Femur (tissue), 1 donor: Measurements from ENCODE around the gene AKR1B1.
"Not testable (repeated sequence)": the region's sequence is repeated elsewhere in the genome, so short reads cannot be mapped to it uniquely, and the experiment has no call there.

Experiments
- DNase-seq: peaks from one replicate; pipeline ENCODE4 v3.0.0-alpha.2; 2017

Gene AKR1B1

DNA sequence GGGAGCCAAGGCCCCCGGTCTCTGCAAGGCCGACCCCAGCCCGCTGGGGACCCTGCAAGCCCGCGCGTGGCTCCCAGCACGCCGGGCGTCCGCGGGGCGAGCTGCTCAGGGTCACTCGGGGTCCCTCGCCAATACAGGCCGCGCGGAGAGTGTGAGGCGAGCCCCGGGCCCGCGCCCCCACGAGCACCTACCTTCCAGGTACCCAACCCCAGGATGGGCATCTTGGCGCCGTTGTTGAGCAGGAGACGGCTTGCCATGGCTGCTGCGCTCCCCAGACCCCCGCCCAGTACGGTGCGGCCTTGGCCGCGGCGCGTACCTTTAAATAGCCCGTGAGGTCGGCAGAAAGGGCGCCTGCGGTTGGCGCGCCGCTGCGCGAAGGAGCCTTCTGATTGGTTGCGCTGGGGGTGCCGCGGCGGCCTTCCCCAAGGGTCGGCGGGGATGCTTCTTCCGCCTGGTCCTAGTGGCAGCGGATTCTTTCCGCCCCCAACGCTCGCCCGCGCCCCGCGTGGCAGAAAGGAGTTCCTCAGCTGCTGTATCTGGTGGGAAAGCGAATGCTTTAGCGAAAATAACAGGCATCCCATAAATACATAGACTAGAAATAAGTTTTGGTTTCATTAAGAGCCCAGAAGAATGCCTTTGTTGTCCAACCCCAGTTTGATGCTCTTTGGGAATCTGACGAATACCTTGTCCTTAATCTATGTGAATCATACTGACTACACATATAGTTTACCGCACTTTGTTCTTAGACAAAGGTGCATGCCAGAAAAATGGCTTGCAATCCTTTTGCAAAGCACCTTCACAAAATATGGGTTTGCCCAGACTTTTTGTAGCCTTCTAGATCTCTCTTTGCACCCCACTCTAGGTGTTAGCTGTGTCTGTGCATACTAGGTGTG is at the start of gene AKR1B1:
AKR1B1 (minus strand) TSS at position 295 of the 893 bp plus-strand sequence; CDS start at position 257, 38 bp downstream.
- DNase-seq = peak; percentile 95

DNA sequence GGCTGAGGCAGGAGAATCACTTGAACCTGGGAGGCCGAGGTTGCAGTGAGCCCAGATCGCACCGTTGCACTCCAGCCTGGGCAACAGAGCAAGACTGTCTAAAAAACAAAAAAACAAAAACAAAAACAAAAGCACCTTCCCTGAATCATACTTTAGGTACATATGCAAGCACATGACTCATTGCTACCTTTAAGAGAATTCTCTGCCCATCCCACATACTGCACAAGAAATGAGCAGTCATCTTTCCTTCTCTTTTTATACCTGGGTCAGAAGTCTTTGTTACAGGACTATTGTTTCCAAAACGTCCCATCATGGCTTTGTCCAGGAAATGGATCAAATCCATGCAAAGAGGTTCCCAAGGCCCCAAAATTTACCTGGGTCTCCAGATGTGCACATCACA is 47.0 kb upstream of the AKR1B1 start:
- no peak for DNase-seq

DNA sequence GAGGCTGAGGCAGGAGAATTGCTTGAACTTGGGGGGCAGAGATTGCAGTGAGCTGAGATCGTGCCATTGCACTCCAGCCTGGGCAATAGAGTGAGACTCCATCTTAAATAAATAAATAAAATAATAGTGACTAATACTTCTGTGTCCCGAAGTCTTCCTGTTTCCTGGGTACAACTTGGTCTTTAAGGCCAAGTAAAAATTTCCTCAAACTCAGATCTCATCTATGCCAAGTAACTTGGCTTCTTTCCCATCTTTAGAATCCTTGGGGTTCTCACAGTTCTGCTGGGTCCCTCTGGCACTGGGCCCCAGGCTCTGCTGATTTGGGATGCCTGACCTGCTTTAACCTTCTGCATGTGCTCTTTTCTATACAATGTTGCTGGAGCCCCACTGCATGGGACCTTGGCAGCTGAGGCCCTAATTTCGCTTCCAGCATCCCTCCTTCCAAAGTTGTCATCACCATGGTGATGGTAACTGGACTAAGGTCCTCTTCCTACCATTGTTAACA is 45.8 kb upstream of the AKR1B1 start:
- DNase-seq = no peak

DNA sequence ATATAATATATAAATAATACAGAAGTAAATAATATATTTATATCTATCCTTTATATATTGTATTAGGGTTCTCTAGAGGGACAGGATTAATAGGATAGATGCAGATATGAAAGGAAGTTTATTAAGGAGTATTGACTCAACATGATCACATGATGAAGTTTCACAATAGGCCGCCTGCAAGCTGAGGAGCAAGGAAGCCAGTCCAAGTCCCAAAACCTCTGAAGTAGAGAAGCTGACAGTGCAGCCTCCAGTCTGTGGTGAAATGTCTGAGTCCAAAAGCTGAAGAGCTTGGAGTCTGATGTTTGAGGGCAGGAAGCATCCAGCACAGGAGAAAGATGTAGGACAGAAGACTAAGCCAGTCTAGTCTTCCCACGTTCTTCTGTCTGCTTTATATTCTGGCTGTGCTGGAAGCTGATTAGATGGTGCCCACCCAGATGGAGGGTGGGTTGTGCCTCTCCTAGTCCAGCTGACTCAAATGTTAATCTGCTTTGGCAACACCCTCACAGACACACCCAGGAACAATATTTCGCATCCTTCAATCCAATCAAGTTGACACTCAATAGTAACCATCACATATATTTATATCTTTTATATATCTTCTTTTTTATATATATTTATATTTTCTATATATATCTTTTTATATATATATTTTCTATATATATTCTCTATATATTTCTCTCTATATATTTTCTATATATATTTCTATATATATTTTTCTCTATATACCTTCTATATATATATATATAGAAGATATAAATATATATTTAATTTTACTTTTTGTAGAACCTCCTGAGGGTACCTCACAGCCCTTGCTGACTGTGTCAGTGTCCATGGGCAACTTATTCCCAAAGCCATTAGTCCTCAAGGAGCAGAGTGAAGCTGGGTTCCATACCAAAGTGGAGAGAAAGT is 43.8 kb upstream of the AKR1B1 start:
- DNase-seq = no peak

DNA sequence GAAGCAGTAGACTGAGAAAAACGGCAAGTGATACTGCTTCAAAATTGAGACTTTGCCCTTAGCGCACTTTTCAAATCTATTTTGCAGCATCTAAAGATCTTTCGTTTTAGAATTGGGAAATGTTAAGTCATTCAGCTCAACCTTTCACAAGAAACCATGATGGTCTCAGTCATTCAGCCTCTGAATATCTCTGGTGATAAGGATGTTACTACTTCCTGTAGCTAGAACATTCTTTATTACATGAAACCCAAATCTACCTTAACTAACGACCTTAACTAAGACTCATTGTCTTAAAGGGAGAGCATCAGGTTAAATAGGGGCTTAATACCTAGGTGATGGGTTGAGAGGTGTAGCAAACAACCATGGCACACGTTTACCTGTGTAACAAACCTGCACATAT is 42.1 kb upstream of the AKR1B1 start:
- DNase-seq = no peak

DNA sequence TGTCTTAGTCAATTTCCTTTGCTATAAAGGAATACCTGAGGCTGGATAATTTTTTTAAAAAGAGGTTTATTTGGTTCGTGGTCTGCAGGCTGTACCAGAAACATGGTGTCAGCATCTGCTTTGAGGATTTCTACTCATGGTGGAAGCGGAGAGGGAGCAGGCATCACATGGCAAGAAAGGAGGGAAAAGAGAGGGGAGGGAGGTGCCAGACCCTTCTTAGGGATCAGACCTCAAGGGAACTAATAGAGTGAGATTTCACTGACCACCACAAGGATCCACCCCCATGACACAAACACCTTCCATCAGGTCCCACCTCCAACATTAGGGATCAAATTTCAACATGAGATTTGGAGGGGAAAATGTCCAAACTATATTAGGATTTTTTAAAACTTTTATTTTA is 41.5 kb upstream of the AKR1B1 start:
- DNase-seq = no peak

DNA sequence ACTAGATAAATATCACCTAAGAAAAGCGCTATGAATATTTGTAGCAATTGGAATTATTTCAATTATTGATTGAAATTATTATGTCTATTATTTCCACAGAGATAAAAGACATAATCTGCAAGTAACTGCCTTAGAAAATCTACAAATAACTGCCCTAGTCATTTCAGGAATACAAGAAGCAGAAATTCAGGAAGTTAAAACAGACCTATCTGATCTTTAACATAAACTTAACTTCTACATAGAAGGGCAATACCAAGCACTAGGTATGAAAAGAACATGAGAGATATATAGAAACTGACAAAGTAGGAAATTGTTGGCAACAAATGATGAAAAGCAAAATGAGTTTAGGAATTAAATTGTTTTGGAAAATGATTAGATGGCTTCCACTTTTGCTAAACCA is 36.6 kb upstream of the AKR1B1 start:
- DNase-seq = no peak

DNA sequence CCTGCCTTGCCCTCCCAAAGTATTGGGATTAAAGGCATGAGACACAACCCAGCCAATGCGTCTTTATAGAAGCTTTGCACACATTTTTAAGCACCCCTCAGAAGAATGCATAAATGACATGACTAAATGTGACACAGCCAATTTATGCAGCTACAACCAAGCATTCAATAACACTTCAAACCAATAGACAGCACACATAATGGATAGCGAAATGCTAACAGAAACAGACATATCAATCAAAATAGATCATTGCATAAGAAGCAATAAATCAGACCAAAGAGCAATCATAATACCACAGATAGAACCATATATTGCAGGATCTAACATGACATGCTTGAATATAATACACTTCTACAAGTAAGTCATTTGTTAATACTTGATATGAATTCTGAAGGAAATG is 34.2 kb upstream of the AKR1B1 start:
- no peak for DNase-seq

DNA sequence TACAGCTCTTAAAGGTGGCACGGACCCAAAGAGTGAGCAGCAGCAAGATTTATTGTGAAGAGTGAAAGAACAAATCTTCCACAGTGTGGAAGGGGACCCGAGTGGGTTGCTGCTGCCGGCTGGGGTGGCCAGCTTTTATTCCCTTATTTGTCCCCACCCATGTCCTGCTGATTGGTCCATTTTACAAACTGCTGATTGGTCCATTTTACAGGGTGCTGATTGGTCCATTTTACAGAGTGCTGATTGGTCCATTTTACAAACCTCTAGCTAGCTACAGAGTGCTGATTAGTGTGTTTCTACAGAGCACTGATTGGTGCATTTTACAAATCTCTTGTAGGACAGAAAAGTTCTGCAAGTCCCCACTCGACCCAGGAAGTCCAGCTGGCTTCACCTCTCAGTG is 28.8 kb upstream of the AKR1B1 start:
- not testable (repeated sequence) for DNase-seq

DNA sequence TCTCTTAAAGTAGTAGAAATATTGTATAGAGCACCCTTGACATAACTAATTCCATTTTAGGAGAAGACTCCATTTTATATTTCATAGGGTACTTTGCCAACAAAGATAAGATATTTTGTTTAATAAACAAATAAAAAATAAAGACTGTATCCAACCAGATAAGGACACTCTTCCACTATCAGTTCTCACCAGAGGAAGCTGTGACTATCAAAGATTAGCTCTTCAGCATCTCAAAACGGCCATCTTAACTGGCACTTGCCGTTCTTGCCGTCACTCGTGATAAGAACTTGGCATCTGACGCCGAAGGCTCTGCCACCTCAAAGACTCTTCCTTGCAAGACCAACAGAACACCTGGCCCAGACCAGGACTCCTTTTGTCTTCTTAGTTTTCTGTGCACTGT is 26.3 kb upstream of the AKR1B1 start:
- no peak for DNase-seq

DNA sequence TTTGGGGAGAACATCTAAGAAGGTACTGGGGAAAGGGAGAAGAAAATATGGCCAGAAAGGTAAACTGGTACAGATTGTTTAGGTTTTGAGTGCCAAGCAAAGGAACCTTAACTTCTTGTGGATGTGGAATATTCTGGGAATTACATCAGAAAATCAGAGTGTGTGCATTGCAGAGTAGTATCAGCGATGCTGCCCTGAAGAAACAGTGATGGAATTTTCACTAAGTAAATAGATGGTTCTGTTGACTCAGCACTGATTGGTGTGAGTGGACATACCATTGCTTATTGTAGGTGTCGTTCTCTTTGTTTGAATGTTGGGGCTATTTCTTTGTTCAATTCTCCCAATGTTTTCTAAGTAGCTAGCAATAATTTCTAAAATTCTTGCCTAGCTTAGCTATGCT is 24.4 kb upstream of the AKR1B1 start:
- no peak for DNase-seq

DNA sequence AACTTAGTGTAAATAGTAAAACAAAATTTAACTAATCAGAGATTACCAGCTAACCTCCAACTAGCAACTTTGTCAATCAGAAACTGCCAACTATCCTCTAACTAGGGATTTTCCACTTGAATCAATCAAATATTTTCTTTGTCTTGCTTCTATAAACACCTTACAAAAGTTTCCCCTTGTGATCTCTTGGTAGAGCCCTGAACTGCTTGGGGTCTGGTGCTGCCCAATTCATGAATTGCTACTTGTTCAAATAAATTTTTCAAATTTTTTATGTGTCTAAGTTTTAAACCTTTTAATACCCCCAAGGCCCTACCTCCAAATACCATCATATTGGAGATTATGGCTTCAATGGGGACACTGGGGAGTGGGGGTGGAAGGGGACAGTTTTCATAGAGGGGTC is 24.0 kb upstream of the AKR1B1 start:
- DNase-seq = no peak

DNA sequence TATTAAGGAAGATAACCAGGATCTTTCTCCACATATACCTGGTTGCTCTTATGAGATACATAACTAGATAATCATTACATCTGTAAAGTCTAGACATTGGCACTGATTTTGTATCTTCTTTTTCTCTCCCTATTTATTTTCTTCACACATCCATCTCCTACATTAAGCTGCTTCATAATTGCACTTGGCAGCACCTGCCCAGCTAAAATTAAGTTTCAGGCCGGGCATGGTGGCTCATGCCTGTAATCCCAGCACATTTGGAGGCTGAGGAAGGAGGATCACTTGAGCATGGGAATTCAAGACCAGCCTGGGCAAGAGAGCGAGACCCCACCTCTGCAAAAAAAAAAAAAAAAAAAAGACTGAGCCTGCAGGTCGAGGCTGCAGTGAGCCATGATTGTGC is 22.3 kb upstream of the AKR1B1 start:
- no peak for DNase-seq

DNA sequence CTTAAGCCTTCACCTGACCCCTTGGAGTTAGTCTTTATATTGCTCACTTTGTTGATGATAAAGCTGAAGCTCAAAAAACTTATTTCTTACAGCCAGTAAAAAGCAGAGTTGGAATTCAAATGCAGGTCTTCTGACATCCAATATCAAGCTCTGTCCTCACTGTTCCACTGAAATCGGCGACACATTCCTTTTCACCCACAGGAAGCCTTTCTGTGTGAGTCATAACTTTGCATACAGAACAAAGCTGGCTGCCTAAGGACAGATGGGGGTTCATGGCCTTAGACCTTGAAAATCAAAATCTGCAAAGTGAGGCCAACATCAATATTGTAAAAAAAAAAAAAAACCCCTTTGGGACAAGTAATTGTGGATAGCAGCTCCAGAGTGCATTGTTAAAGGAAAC is 21.8 kb upstream of the AKR1B1 start:
- DNase-seq = no peak

DNA sequence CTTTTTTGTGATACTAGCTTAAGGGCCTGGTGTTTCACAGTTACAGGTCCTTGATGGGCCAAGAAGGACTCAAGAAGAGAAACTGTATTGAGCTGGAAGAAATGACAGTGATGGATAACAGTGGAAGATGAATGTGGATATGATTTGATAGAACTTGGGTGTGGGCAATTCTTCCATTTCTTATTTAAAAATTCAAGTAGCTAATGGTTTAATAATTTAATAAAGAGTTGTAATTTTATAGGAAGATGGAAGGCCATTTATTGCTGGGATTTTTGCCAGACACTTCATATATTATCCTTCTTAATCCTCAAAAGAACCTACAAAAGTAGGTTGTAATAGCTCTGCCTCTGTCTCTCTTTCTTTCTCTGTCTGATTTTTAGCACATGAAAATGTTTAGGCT is 21.3 kb upstream of the AKR1B1 start:
- no peak for DNase-seq

DNA sequence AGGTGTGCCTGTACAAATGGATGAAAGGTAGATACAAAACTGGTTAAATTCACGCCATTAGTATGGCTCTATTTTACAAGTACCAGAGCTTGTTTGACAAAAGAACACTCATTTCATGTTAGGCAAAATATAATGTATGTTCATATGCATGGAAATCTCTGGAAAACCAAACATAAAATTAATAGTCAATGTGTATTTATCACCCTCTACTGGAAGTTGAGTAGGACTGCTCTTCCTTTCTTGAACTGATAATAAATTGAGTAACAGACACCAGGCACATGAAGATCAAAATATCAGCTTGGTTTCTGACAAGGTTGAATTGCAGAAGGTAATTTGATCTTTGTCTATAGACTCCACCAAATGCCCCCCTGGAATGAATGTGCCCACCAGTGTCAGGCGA is 19.8 kb upstream of the AKR1B1 start:
- no peak for DNase-seq

DNA sequence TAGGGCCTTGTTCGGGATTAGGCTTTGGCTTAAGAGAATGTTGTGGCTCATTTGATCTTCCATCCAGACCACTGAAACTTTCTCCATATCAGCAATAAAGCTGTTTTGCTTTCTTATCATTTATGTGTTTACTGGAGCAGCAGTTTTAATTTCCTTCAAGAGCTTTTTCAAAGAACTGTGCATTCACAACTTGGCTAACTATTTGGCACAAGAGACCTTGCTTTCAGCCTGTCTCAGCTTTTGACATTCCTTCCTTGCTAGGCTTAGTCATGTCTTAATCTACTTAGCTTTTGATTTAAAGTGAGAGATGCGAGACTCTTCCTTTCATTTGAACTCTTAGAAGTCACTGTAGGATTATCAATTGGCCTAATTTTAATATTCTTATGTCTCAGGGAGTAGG is 19.1 kb upstream of the AKR1B1 start:
- no peak for DNase-seq

DNA sequence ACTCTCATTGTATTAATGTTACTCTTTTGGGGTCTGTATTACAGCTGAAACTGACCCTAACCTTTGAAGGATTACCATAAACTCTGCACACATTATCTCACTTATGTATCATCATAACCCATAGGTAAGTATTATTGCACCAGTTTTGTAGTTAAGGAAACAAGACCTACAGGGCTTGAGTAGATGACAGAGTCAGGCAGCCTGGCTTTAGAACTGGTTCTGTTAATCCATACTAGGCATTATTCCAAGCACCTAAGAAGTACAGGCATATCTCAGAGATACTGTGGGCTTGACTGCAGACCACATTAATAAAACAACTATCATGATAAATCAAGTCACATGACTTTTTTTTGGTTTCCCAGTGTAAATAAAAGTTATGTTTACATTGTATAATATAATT is 17.1 kb upstream of the AKR1B1 start:
- DNase-seq = no peak

DNA sequence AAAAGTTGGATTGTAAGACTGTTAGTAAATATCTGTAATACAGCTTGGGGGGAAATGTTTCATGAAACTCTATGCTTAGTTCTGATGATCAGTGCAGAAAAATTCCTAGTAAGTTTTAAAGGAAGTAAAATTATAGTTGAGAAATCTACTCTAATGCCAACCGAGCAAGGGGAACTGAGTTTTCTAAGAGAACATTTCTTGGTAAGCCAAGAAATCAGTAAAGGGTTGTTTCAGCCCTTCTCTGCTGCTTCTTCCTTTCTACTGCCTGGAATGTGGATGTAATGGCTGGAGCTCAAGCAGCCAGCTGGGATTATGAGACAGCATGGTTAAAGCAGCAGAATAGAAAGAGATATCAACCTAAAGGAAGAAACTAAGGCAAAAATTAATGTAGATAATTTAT is 15.9 kb upstream of the AKR1B1 start:
- no peak for DNase-seq

DNA sequence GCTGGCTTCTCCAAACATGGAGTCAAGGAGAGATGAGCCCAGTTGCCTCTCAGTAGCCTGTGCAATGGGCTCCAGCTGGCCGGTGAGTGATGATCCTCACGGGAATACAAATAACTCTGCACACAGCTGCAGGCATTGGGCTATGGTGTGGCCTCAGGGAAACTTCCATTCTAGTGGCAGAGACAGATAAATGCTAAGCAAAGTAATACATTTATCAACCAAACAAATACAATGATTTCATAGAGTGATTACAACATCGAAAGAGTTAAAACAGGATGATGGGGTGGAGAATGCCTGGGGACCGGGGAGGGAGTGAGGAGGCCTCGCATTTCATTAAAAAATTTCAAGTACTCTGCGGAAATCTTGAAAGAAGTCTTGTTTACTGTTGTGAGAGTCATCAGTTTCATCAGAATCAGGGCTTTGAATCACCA is 15.0 kb upstream of the AKR1B1 start:
- no peak for DNase-seq

DNA sequence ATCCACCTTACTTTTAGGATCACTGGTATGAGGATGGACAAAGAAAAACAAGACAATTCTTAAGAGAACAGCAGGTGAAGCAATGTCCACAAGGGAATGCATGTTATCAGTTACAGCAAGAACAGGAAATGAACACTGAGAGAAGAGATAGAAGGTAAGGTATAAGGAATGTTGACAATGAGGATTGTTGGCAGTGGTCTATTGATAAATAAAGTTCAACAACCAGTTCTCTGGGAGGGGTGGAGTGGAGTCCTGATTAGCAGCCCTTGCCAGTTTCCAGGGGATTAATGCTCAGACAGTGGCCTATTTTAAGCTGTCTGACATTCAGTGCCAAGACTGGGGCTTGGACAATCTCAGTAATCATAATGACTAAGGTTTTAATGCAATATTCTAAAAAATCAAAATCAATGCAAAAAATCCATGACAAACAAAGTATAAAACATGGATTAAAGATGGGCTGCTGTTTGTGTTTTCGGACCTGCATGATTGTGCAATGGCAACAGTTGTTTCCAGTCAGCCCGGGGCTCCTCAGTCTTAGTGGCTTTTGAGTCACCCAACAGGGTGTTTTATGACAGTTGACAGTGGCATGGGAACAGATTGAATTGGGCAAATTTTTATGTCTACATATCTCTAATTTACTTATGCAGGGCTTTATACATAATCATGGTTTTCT is 13.8 kb upstream of the AKR1B1 start:
- DNase-seq = no peak

DNA sequence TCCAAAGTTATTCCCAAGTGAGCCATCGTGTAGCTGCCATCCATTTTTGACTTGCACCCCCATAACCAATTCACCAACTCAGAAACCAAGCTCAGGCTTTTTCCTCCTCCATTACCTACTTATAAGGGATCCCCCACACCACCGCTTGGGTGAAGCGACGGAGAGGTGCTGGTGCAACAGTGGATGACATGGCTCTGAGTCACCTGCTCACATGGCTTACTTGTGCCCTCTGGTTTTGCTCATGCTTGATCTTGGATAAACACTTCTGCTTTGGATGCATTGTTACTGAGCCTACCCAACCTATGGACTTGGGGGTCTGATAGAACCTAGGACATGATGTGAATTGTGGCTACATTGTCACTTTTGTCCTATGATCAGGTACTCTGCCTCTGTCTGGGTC is 12.0 kb upstream of the AKR1B1 start:
- no peak for DNase-seq

DNA sequence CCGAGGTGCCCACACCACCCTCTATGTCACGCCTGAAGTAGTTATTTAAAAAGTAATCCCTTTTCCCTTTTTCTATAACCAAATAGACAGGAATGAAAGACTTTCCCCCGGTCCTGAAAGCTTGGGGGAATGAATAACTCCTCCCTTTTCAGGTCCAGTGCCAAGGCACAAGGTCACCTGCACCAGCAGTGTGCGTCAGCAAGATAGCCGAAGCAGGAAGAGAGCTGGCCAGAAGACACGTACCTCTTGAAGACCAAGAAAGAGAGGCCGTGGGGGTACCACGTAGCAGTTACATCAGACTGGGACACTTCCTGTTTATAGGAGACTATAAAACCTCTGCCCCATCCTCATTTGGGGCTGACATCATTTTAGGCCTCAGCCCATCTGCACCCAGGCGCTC is 10.7 kb upstream of the AKR1B1 start:
- DNase-seq = no peak
